AG04449 (cell line): ENCODE results near the gene TRIOBP.

ENCODE experiments used
- CTCF ChIA-PET: fragments of 350-600 bp; formaldehyde crosslinking; extraction: SDS; loops from one replicate; lab custom pipeline; 2021; ENCODE audit warnings: antibody characterized with exemption; lab: Yijun Ruan, JAX
- POLR2A ChIA-PET: fragments of 400-600, 350-600 bp; formaldehyde crosslinking; extraction: SDS; loops from one replicate; lab custom pipeline; 2020; ENCODE audit warnings: antibody characterized with exemption, inconsistent platforms; lab: Yijun Ruan, JAX
- DNase-seq: peaks from one replicate; pipeline ENCODE4 v3.0.0-alpha.2; 2010; ENCODE audit warnings: low read depth, low spot score
- H3K4me3 ChIP-seq: 2 replicates; pipeline ENCODE4 v1.5.1; 2011; ENCODE audit warnings: low read depth, mild to moderate bottlenecking, control low read depth, low read length
- CTCF ChIP-seq: IDR thresholded peaks from one replicate; pipeline ENCODE4 v1.5.1; 2011; ENCODE audit warnings: mild to moderate bottlenecking, moderate library complexity, low read length, control low read depth, inconsistent platforms; ENCODE audit not compliant: insufficient read depth; ENCODE audit errors: missing control alignments

TRIOBP gene

GRCh38 chr22:37709445-37709765, 12.6 kb downstream of the TRIOBP start:
- H3K4me3 ChIP-seq: no peak overlapping the region
- ChIA-PET POLR2A (no interaction called here), CTCF (no interaction called here)
- TF ChIP-seq CTCF: no peak
- DNase-seq: no peak

DNA sequence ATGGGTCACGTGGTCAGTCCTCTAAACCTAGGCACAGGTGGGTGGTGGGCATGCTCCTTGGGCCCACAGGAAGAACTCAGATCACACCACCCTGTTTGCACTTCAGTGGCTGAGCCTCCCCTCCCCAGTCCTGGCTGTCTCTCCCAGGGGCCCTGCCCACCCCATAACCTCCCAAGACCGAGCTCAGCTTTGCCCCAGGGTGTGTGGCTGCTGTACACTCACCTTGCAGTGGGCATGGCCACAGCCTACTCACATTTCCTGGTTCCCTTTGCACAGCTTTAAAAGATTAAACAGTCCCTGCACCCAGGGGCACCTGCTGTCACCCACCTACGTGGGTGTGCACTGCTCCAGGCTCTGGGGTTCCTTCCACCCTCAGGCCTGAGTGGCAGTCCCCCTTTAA, 13.8 kb downstream of the TRIOBP start:
- TF ChIP-seq CTCF: no peak
- H3K4me3 ChIP-seq: no peak overlapping the region
- no peak for DNase-seq
- ChIA-PET CTCF (interaction anchor here (1.0 kb wide), 1 partner anchor 15 kb away, joined by 3 read pairs; no protein-coding TSS in a partner anchor), POLR2A (interaction anchor here (1.3 kb wide), 1 partner anchor 36 kb away, joined by 3 read pairs; the partner anchor contains the start of gene LGALS1)

- no peak overlapping the region for H3K4me3 ChIP-seq
- no peak for DNase-seq
- POLR2A ChIA-PET: interaction anchor here (1.3 kb wide), 1 partner anchor 36 kb away, joined by 3 read pairs; the partner anchor contains the start of gene LGALS1
- CTCF ChIA-PET: interaction anchor here (0.8 to 1.3 kb wide), 3 partner anchors 14 to 85 kb away, joined by 3 to 5 read pairs (median 3); partner anchors contain the start of gene TRIOBP
- TF ChIP-seq CTCF: no peak
These were observed 14.6 kb downstream of the TRIOBP start for GRCh38 chr22:37711490-37711889.

GRCh38 chr22:37713761-37714160, 16.9 kb downstream of the TRIOBP start:
- POLR2A ChIA-PET: no interaction called here
- no peak for DNase-seq
- CTCF ChIA-PET: interaction anchor here (0.8 kb wide), 1 partner anchor 89 kb away, joined by 3 read pairs; no protein-coding TSS in a partner anchor
- no peak for TF ChIP-seq CTCF
- no peak overlapping the region for H3K4me3 ChIP-seq

GRCh38 chr22:37714634-37715033, 17.8 kb downstream of the TRIOBP start:
- ChIA-PET CTCF (interaction anchor here (1.1 to 1.4 kb wide), 2 partner anchors 17 to 22 kb away, joined by 3 to 4 read pairs; no protein-coding TSS in a partner anchor), POLR2A (no interaction called here)
- no peak overlapping the region for H3K4me3 ChIP-seq
- TF ChIP-seq CTCF: no peak
- DNase-seq: no peak

GRCh38 chr22:37715760-37716159, 18.9 kb downstream of the TRIOBP start:
- POLR2A ChIA-PET: no interaction called here
- CTCF ChIA-PET: no interaction called here
- DNase-seq: no peak
- no peak overlapping the region for H3K4me3 ChIP-seq
- TF ChIP-seq CTCF: no peak
